ENCODE measurements around the gene TCERG1L. TPM values are rescaled to one million over a fixed set of nuclear protein-coding genes. Genes with fewer than 3 reads are reported as not detected.

TCERG1L gene
- total RNA-seq, 6 experiments from 2014 or later: not detected

- Histone ChIP-seq H3K4me3 (no peak overlapping the region), H3K27ac (no peak overlapping the region), H3K36me3 (no peaks in the 10 kb centered on the region), H3K4me1 (no peaks in the 10 kb centered on the region), H3K27me3 (no peaks in the 10 kb centered on the region), H3K9me3 (no peaks in the 10 kb centered on the region)
- intact Hi-C loops (cut with DNase I): no loop called here
- ATAC-seq: peak in 1 of 4 donors; percentile 13
- DNase-seq: no peak
- 60% methylated on average over 1 of the region's 3 CpGs for WGBS (ENCODE audit: insufficient coverage, low coverage, low lambda C conversion rate, missing lambda C conversion rate)
- no peak for TF ChIP-seq POLR2A (IDR thresholded peaks at IDR 0.05)
- TF ChIP-seq, protein P1, sequence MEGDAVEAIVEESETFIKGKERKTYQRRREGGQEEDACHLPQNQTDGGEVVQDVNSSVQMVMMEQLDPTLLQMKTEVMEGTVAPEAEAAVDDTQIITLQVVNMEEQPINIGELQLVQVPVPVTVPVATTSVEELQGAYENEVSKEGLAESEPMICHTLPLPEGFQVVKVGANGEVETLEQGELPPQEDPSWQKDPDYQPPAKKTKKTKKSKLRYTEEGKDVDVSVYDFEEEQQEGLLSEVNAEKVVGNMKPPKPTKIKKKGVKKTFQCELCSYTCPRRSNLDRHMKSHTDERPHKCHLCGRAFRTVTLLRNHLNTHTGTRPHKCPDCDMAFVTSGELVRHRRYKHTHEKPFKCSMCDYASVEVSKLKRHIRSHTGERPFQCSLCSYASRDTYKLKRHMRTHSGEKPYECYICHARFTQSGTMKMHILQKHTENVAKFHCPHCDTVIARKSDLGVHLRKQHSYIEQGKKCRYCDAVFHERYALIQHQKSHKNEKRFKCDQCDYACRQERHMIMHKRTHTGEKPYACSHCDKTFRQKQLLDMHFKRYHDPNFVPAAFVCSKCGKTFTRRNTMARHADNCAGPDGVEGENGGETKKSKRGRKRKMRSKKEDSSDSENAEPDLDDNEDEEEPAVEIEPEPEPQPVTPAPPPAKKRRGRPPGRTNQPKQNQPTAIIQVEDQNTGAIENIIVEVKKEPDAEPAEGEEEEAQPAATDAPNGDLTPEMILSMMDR (IDR thresholded peaks at IDR 0.05): no peak
These were observed 162.4 kb downstream of the TCERG1L start for GRCh38 chr10:131149111-131149510.

GRCh38 chr10:131148270-131148669 lies 163.3 kb downstream of the TCERG1L start:
- 81% methylated on average over 3 of the region's 3 CpGs for WGBS (ENCODE audit: insufficient coverage, low coverage, low lambda C conversion rate, missing lambda C conversion rate)
- DNase-seq: no peak
- Histone ChIP-seq H3K27ac (no peak overlapping the region), H3K27me3 (no peaks in the 10 kb centered on the region), H3K4me3 (no peak overlapping the region), H3K9me3 (no peaks in the 10 kb centered on the region), H3K36me3 (no peaks in the 10 kb centered on the region), H3K4me1 (no peaks in the 10 kb centered on the region)
- intact Hi-C loops (cut with DNase I): no loop called here
- TF ChIP-seq, protein P1 (IDR thresholded peaks at IDR 0.05): no peak
- no peak for TF ChIP-seq POLR2A (IDR thresholded peaks at IDR 0.05)
- no peak for ATAC-seq

GRCh38 chr10:131147301-131147975 lies 164.1 kb downstream of the TCERG1L start:
- intact Hi-C loops (cut with DNase I): no loop called here
- H3K27me3 ChIP-seq: no peaks in the 10 kb centered on the region
- DNase-seq (no peak), ATAC-seq (no peak)
- no peaks in the 10 kb centered on the region for H3K4me1 ChIP-seq
- H3K9me3 ChIP-seq: no peaks in the 10 kb centered on the region
- H3K27ac ChIP-seq: no peak overlapping the region
- no peak overlapping the region for H3K4me3 ChIP-seq
- WGBS (ENCODE audit: insufficient coverage, low coverage, low lambda C conversion rate, missing lambda C conversion rate): 32% methylated on average over 9 of the region's 27 CpGs
- TF ChIP-seq, protein P1 (IDR thresholded peaks at IDR 0.05): no peak
- no peak for TF ChIP-seq POLR2A (IDR thresholded peaks at IDR 0.05)
- H3K36me3 ChIP-seq: no peaks in the 10 kb centered on the region

DNA sequence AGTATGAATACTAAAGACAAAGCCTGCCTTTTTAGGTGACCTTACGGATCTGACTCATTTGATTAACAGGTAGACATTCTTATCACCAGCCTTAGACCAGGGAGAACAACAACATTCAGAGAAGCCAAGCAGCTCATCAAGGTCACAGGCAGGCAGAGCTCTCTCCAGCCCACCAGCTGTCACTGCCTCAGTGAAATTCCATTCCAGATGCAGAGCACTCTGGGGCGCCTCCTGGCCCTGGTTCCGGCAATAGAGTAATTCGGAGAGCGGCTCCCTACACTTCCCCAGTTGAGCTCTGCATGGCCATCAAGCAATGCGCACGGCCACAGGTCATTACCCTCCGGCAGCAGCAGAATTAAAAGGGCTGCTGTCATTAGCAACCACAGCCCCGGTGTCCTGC lies 164.7 kb downstream of the TCERG1L start:
- 51% methylated on average over 9 of the region's 9 CpGs for WGBS (ENCODE audit: insufficient coverage, low coverage, low lambda C conversion rate, missing lambda C conversion rate)
- no peak for DNase-seq
- ATAC-seq: no peak

More for the DNA sequence above, 164.7 kb downstream of the TCERG1L start:
- intact Hi-C loops (cut with DNase I): no loop called here
- H3K27ac ChIP-seq: no peak overlapping the region
- no peak overlapping the region for H3K4me3 ChIP-seq
- no peak for TF ChIP-seq POLR2A (IDR thresholded peaks at IDR 0.05)
- TF ChIP-seq, protein P1 (IDR thresholded peaks at IDR 0.05): no peak
- H3K27me3 ChIP-seq: no peaks in the 10 kb centered on the region
- H3K4me1 ChIP-seq: no peaks in the 10 kb centered on the region
- no peaks in the 10 kb centered on the region for H3K36me3 ChIP-seq
- no peaks in the 10 kb centered on the region for H3K9me3 ChIP-seq
